Stimulated activated CD4-positive, alpha-beta T cell treated with anti-CD3 and anti-CD28 coated beads, Interleukin-4, amount 100 ng/mL, for 24 hours (primary cell): ENCODE measurements around the gene KLF9.
"Not testable (repeated sequence)": the region's sequence is repeated elsewhere in the genome, so short reads cannot be mapped to it uniquely, and the experiment has no call there.

Source experiments
- DNase-seq: peaks from one replicate; pipeline ENCODE4 v3.0.0-alpha.2; 2020

Gene KLF9

DNA sequence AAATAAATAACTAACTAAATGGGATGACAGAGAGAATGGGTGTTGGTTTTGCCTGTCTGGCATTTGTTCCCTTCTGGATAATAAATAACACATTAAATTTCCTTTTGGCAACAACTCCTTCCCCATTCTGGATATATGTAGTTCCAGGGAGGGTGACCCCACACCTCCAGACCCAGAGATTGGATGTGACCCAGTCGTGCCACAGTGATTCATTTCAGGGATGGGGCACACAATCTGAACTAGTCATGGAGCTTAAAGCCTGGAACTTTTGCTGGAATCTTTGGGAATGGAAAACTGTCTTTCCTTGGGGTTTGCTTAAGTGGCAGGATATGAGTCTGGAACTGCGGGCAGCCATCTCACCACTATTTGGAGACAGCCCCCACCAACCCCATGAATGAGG is 11.3 kb downstream of the KLF9 start:
- DNase-seq, result no peak

GRCh38 chr9:70402213-70402612 is 12.2 kb downstream of the KLF9 start:
- DNase-seq, result no peak

GRCh38 chr9:70401241-70401640 is 13.2 kb downstream of the KLF9 start:
- not testable (repeated sequence) for DNase-seq

GRCh38 chr9:70400107-70400892 is 14.2 kb downstream of the KLF9 start:
- no peak for DNase-seq

DNA sequence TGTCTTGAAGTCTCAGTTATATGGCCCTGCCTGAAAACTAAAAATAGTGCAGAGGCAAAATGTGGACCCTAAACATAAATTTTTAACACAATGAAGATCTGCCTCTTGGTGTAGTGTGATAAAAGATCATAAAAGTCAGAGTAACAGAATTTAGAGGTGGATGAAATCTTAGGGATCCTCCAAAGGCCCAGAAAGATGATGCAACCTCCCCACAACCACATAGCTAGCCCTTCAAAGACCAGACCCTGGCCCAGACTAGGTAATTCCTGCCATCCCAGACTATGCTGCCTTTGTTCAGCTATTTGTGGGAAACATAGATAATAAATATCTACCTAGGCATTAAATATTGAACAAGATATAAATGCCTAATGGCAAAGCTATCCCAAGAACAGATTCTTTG is 15.3 kb downstream of the KLF9 start:
- no peak for DNase-seq

DNA sequence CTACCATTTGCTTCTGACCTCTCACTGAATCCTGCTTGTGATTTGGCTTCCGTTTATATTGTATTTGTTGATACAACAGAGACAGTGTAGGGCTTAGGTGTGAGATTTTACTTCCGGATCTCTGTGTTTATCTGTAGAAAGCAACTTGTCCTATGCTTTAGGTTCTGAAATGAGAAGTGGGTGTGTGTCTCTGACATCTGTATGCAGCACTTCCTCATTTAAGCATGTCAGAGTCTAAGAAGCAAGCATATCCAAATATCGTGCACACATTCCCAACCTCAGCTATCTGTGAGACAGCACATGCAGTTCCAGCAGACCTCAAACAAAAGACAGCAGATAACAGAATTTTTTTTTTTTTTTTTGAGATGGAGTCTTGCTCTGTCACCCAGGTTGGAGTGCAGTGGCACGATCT is 16.3 kb downstream of the KLF9 start:
- DNase-seq, result no peak

DNA sequence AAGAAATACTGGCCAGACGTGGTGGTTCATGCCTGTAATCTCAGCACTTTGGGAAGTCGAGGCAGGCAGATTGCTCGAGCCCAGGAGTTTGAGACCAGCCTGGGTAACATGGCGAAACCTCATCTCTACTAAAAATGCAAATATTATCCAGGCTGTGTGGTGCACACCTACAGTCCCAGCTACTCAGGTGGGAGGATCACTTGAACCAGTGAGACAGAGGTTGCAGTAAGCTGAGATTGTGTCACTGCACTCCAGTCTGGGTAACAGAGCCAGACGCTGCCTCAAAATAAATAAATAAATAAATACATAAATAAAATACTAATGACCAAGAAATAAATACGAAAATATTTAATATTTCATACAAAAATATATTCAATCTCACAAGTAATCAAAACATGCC is 18.8 kb downstream of the KLF9 start:
- no peak for DNase-seq

DNA sequence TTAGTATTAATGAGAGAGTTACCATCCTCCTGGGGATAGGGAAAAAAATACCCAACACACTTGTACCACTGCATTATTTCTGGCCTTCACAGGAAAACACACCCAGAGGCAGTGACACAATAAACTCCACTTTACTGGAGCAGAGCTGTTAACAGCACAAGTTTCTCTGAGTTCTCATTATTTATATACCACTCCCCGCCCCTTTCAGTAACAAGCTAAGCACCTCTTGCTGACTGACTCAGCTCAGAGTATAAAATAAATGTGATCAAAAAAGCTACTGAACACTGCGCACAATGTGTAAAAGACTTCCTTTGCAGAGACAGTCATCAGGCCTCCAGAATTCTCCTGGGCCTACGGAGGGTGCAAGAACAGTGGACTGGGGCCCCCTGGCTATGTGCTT is 21.6 kb downstream of the KLF9 start:
- DNase-seq, result no peak

- no peak for DNase-seq
Observed at GRCh38 chr9:70392189-70392588, 22.3 kb downstream of the KLF9 start.

DNA sequence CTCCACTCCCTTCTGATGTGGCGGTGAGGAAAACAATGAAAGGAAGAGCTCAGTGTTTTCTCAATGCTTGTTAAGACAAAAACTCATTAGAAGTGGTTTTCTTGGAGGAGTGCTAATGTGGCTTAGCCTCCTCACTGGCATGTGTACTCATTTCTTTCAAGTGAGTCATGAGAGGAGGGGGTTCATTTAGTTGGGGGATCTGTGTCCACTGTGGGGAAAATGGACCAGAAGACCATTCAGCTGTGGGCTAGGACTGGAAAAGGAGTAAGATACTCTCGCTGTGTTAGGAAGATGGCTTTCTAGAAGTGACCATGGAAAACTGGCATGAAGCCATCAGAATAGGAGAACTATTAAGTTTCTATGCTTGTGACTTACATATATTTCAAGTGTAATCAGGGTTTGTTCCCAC is 23.5 kb downstream of the KLF9 start:
- DNase-seq, result no peak

- no peak for DNase-seq
Observed at GRCh38 chr9:70389621-70390266, 24.7 kb downstream of the KLF9 start.

- no peak for DNase-seq
Observed at GRCh38 chr9:70389188-70389587, 25.3 kb downstream of the KLF9 start.

DNA sequence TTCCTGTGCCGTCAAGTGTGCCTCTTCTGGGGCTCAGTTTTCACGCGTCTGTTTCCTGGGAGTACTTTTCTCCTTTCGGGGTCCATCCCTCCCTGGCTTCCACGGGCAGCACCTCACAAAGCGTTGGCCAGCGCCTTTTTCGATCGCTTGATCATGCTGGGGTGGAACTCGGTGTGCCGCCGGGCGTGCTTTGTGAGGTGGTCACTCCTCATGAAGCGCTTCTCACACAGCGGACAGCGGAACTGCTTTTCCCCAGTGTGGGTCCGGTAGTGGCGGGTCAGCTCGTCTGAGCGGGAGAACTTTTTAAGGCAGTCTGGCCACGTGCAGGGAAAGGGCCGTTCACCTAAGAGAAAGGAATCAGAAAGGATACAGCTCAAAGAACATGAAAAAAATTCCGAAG is 26.8 kb downstream of the KLF9 start:
- no peak for DNase-seq

DNA sequence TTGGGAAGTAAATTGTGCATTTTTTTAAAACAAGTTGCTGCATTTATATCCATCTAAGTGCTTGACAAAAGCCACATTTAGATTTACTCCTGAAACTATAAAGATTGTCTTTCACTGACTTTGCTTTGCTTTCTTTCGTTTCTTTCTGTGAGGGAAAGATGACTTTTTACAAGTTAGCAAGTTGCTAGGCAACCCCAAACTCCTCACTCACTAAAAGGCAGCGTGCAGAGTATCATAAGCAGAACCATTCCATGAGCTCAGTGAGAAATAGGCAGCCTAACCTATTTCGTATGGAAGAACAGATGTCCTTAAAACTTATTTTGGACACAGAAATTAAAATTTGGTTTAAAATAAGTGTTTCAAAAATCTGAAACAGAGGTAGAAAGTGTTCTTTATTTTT is 29.0 kb downstream of the KLF9 start:
- no peak for DNase-seq

DNA sequence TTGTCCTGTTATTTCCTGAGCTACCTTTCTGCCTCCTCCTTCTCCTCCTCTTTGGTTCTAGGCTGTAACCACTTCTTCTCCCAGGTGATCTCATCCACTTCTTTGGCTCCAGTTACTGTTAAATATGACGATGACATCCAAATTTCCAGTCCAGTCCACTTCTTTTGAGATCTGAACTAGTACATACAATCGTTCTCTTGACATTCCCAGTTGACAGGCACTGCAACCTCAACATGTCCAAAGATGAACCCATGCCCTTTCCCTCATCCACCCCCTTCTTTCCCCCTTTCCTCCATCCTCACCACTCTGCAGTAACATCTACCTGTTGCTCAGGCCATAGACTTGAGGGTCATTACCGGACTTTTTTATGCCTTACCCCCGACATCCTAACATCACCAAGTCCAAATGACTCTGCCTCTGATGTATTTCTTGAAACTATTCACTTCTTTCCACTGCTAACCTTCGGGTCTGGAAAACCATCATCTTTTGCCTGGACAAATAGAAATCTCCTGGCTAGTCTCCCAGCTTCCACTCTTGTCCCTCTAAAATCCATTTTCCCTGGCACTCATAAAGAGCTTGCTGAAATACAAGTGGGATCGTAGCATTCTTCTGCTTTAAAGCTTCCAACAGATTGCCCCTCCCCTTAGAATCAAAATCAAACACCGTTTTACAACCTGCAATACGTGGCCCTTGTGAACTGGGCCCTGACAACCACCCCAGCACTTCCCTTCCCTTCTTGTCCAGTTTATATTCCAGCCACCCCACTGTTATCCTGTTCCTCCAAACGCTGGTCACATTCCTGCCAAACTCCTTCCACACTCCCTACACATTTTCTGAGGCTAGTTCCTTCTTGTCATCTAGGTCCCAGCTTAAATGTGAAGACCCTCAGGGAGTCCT is 31.5 kb downstream of the KLF9 start:
- no peak for DNase-seq

- DNase-seq, result no peak
Observed at GRCh38 chr9:70382046-70382708, 32.3 kb downstream of the KLF9 start.

DNA sequence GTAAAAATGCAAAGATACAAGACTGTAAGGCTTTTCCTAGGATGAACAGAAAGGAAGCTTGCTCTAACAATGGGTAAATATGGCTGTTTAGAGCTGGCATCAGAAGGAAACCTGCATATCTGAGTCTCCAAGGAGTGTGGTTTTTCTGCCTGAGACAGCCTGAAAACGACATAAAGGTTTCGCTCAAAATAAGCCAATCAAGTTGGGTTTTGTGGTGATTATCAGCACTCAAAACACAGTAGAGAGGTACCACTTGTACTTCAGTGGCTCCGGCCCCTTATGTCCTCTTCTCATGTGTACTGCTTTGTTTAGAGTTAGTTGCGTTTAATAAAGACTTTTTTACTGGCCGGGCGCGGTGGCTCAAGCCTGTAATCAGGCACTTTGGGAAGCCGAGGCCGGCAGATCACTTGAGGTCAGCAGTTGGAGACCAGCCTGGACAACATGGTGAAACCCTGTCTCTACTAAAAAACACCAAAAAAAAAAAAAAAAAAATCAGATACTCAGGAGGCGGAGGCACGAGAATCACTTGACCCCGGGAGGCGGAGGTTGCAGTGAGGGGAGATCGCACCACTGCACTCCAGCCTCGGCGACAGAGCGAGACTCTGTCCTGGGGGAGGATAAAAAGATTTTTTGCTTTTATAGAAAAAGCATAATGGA is 39.4 kb downstream of the KLF9 start:
- no peak for DNase-seq

- no peak for DNase-seq
Observed at GRCh38 chr9:70367305-70367930, 47.0 kb downstream of the KLF9 start.

DNA sequence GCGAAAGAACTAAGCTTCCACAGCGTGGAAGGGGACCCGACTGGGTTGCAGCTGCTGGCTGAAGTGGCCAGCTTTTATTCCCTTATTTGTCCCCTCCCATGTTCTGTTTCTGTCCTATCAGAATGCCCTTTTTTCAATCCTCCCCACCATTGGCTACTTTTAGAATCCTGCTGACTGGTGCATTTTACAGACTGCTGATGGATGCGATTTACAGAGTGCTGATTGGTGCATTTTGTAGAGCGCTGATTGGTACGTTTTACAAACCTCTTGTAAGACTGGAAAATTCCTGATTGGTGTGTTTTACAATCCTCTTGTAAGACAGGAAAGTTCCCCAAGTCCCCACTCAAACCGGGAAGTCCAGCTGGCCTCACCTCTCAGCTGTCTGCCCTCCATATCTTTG is 50.7 kb downstream of the KLF9 start:
- DNase-seq, result no peak

GRCh38 chr9:70362952-70363351 is 51.5 kb downstream of the KLF9 start:
- DNase-seq, result no peak

DNA sequence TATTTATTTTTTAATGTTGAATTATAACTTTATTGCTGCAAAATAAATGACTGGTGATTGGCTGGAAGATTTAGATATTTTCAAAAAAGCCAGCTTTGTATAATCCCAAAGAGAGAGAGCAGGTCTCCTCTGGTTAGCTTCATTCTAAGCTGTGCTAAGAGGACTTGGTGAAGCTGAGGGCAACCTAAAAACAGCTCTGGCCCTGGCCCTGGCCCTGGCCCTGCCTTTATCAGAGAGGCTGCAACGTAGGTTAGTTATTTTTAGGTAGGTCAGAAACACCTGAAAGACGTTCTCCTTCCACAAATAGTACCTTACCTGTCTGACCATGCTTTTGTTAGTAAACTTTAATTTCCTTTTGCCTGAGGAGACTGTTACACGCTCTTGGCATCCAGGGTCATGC is 58.7 kb downstream of the KLF9 start:
- no peak for DNase-seq

- DNase-seq, result no peak
Observed at GRCh38 chr9:70352802-70353201, 61.7 kb downstream of the KLF9 start.
